T-helper 17 cell (primary cell): ENCODE data around the gene HMG20B. TPM values are rescaled to one million over a fixed set of nuclear protein-coding genes. Genes with fewer than 3 reads are reported as not detected.
A peak's percentile ranks its signal among the peaks of the same experiment; 100 is the strongest.

Experiments used
- ATAC-seq: fragments of 150-1000 bp; cut with Tn5 transposase; 2 replicates; pipeline ENCODE4 v1.10.0; 2021; ENCODE audit warnings: mild to moderate bottlenecking, moderate library complexity
- DNase-seq, 3 donors: peaks; one replicate each; pipeline versions ENCODE4 v3.0.0 to v3.0.0-alpha.2; 2020 to 2021
- H3K9me3 ChIP-seq: one replicate; pipeline ENCODE4 v1.7.0; 2013; ENCODE audit warnings: low read length, mild to moderate bottlenecking; ENCODE audit not compliant: control insufficient read depth, poor library complexity, severe bottlenecking
- H3K27ac Mint-ChIP-seq: one replicate; pipeline ENCODE4 v1.8.0; 2022; ENCODE audit warnings: mild to moderate bottlenecking, moderate library complexity, mixed read lengths
- H3K27me3 Mint-ChIP-seq: one replicate; pipeline ENCODE4 v1.8.0; 2022; ENCODE audit warnings: mixed read lengths
- H3K36me3 Mint-ChIP-seq: one replicate; pipeline ENCODE4 v1.8.0; 2022; ENCODE audit warnings: low read depth, mixed read lengths
- H3K4me1 Mint-ChIP-seq: one replicate; pipeline ENCODE4 v1.8.0; 2022; ENCODE audit warnings: mild to moderate bottlenecking, mixed read lengths
- H3K4me3 Mint-ChIP-seq: one replicate; pipeline ENCODE4 v1.8.0; 2022; ENCODE audit warnings: mild to moderate bottlenecking, moderate library complexity, mixed read lengths
- total RNA-seq, 4 donors: library from RNA in 2 of 4; stranded (reverse) in 2 of 4; gene quantifications; one replicate each; pipeline ENCODE4 v1.2.3 and lab custom pipeline; 2022 to 2026

Gene HMG20B
- total RNA-seq, 2 donors from 2014 or later: 34.0 to 36.7 TPM

- H3K36me3 Mint-ChIP-seq: no peaks in the 10 kb centered on the region
- no peak overlapping the region for H3K4me3 Mint-ChIP-seq
- no peak overlapping the region for H3K27ac Mint-ChIP-seq
- DNase-seq: no peak
- H3K4me1 Mint-ChIP-seq: no peaks in the 10 kb centered on the region
- H3K9me3 ChIP-seq: no peaks in the 10 kb centered on the region
- no peak for ATAC-seq
- no peaks in the 10 kb centered on the region for H3K27me3 Mint-ChIP-seq
These were observed 16.7 kb downstream of the HMG20B start for GRCh38 chr19:3589439-3589838.

- no peaks in the 10 kb centered on the region for H3K4me1 Mint-ChIP-seq
- no peak for DNase-seq
These were observed 17.2 kb downstream of the HMG20B start for GRCh38 chr19:3589949-3590348.

GRCh38 chr19:3590991-3591659 is 18.4 kb downstream of the HMG20B start:
- no peak overlapping the region for H3K27ac Mint-ChIP-seq

More at GRCh38 chr19:3589949-3590348, 17.2 kb downstream of the HMG20B start:
- H3K36me3 Mint-ChIP-seq: no peaks in the 10 kb centered on the region
- H3K4me3 Mint-ChIP-seq: no peak overlapping the region
- no peaks in the 10 kb centered on the region for H3K9me3 ChIP-seq
- ATAC-seq: no peak
- H3K27ac Mint-ChIP-seq: no peak overlapping the region
- H3K27me3 Mint-ChIP-seq: no peaks in the 10 kb centered on the region

GRCh38 chr19:3591876-3592613 is 19.3 kb downstream of the HMG20B start:
- ATAC-seq (no peak), DNase-seq (no peak)
- Mint-ChIP-seq H3K4me3 (no peak overlapping the region), H3K36me3 (no peaks in the 10 kb centered on the region), H3K4me1 (no peaks in the 10 kb centered on the region), H3K27me3 (no peaks in the 10 kb centered on the region), H3K27ac (no peak overlapping the region)
- H3K9me3 ChIP-seq: no peaks in the 10 kb centered on the region

More at GRCh38 chr19:3590991-3591659, 18.4 kb downstream of the HMG20B start:
- Mint-ChIP-seq H3K36me3 (no peaks in the 10 kb centered on the region), H3K4me1 (no peaks in the 10 kb centered on the region), H3K4me3 (no peak overlapping the region), H3K27me3 (no peaks in the 10 kb centered on the region)
- no peaks in the 10 kb centered on the region for H3K9me3 ChIP-seq
- DNase-seq: no peak
- no peak for ATAC-seq

- Mint-ChIP-seq H3K27ac (no peak overlapping the region), H3K4me3 (no peak overlapping the region), H3K4me1 (no peaks in the 10 kb centered on the region), H3K36me3 (no peaks in the 10 kb centered on the region), H3K27me3 (no peaks in the 10 kb centered on the region)
- H3K9me3 ChIP-seq: no peaks in the 10 kb centered on the region
- DNase-seq (no peak), ATAC-seq (no peak)
These were observed 20.4 kb downstream of the HMG20B start for GRCh38 chr19:3593156-3593555.

GRCh38 chr19:3595521-3596061 is 22.8 kb downstream of the HMG20B start:
- Mint-ChIP-seq H3K36me3 (no peaks in the 10 kb centered on the region), H3K27me3 (no peaks in the 10 kb centered on the region)
- no peak for ATAC-seq

GRCh38 chr19:3599776-3600187 is 27.0 kb downstream of the HMG20B start:
- DNase-seq (no peak), ATAC-seq (no peak)
- Mint-ChIP-seq H3K4me1 (no peaks in the 10 kb centered on the region), H3K4me3 (no peak overlapping the region), H3K27ac (no peak overlapping the region), H3K27me3 (no peaks in the 10 kb centered on the region), H3K36me3 (no peaks in the 10 kb centered on the region)
- H3K9me3 ChIP-seq: no peaks in the 10 kb centered on the region

More at GRCh38 chr19:3595521-3596061, 22.8 kb downstream of the HMG20B start:
- no peak for DNase-seq
- no peaks in the 10 kb centered on the region for H3K9me3 ChIP-seq
- H3K27ac Mint-ChIP-seq: no peak overlapping the region
- H3K4me1 Mint-ChIP-seq: no peaks in the 10 kb centered on the region
- no peak overlapping the region for H3K4me3 Mint-ChIP-seq

GRCh38 chr19:3601021-3601420 is 28.3 kb downstream of the HMG20B start:
- Mint-ChIP-seq H3K27me3 (no peaks in the 10 kb centered on the region), H3K4me1 (no peaks in the 10 kb centered on the region), H3K36me3 (no peaks in the 10 kb centered on the region), H3K4me3 (no peak overlapping the region), H3K27ac (no peak overlapping the region)
- DNase-seq (no peak), ATAC-seq (no peak)
- no peaks in the 10 kb centered on the region for H3K9me3 ChIP-seq

GRCh38 chr19:3603121-3603811 is 30.5 kb downstream of the HMG20B start:
- ATAC-seq (no peak), DNase-seq (no peak)
- Mint-ChIP-seq H3K36me3 (no peaks in the 10 kb centered on the region), H3K27me3 (no peaks in the 10 kb centered on the region), H3K4me1 (peaks cover 2% of the 10 kb centered on the region), H3K27ac (no peak overlapping the region), H3K4me3 (no peak overlapping the region)
- no peaks in the 10 kb centered on the region for H3K9me3 ChIP-seq

- Mint-ChIP-seq H3K36me3 (no peaks in the 10 kb centered on the region), H3K4me1 (peaks cover 2% of the 10 kb centered on the region), H3K27me3 (no peaks in the 10 kb centered on the region), H3K4me3 (no peak overlapping the region), H3K27ac (no peak overlapping the region)
- ATAC-seq: peak; percentile 10
- DNase-seq: no peak
- no peaks in the 10 kb centered on the region for H3K9me3 ChIP-seq
These were observed 31.7 kb downstream of the HMG20B start for GRCh38 chr19:3604227-3604986.

GRCh38 chr19:3604987-3605343 is 32.2 kb downstream of the HMG20B start:
- H3K27ac Mint-ChIP-seq: no peak overlapping the region

GRCh38 chr19:3605361-3605760 is 32.6 kb downstream of the HMG20B start:
- H3K27me3 Mint-ChIP-seq: no peaks in the 10 kb centered on the region
- H3K36me3 Mint-ChIP-seq: no peaks in the 10 kb centered on the region
- peaks cover 2% of the 10 kb centered on the region for H3K4me1 Mint-ChIP-seq
- no peak overlapping the region for H3K27ac Mint-ChIP-seq
- no peak for ATAC-seq
- no peak for DNase-seq
- no peak overlapping the region for H3K4me3 Mint-ChIP-seq
- no peaks in the 10 kb centered on the region for H3K9me3 ChIP-seq

More at GRCh38 chr19:3604987-3605343, 32.2 kb downstream of the HMG20B start:
- no peak for DNase-seq
- no peak overlapping the region for H3K4me3 Mint-ChIP-seq
- ATAC-seq: peak; percentile 57
- no peaks in the 10 kb centered on the region for H3K9me3 ChIP-seq
- no peaks in the 10 kb centered on the region for H3K27me3 Mint-ChIP-seq
- no peaks in the 10 kb centered on the region for H3K36me3 Mint-ChIP-seq
- H3K4me1 Mint-ChIP-seq: peaks cover 2% of the 10 kb centered on the region

- ATAC-seq: no peak
- H3K27ac Mint-ChIP-seq: no peak overlapping the region
- no peaks in the 10 kb centered on the region for H3K36me3 Mint-ChIP-seq
- no peak overlapping the region for H3K4me3 Mint-ChIP-seq
- no peaks in the 10 kb centered on the region for H3K9me3 ChIP-seq
- H3K4me1 Mint-ChIP-seq: peaks cover 2% of the 10 kb centered on the region
- H3K27me3 Mint-ChIP-seq: no peaks in the 10 kb centered on the region
- DNase-seq: no peak
These were observed 33.0 kb downstream of the HMG20B start for GRCh38 chr19:3605770-3606169.
